ENCODE results near the gene ZMYND11. TPM values are rescaled to one million over a fixed set of nuclear protein-coding genes. Genes with fewer than 3 reads are reported as not detected.

Gene ZMYND11
- total and polyA plus RNA-seq, 8 donors = 11.9 to 288 (median 42.4) TPM

- Histone ChIP-seq H3K9me3 (no peaks in the 10 kb centered on the region), H3K27ac (no peak overlapping the region), H3K4me1 (peaks cover 0 to 14% (median 0%) of the 10 kb centered on the region in 4 donors), H3K27me3 (no peaks in the 10 kb centered on the region), H3K36me3 (peaks cover 0 to 3% (median 0%) of the 10 kb centered on the region in 4 donors), H3K4me3 (no peak overlapping the region)
- 80 to 87% (median 86%) methylated on average over 6 of the region's 6 CpGs for WGBS, 5 donors
- TF ChIP-seq POLR2AphosphoS5 (IDR thresholded peaks at IDR 0.05) = no peak
- TF ChIP-seq POLR2A (IDR thresholded peaks at IDR 0.05) = no peak
- TF ChIP-seq, protein P1, sequence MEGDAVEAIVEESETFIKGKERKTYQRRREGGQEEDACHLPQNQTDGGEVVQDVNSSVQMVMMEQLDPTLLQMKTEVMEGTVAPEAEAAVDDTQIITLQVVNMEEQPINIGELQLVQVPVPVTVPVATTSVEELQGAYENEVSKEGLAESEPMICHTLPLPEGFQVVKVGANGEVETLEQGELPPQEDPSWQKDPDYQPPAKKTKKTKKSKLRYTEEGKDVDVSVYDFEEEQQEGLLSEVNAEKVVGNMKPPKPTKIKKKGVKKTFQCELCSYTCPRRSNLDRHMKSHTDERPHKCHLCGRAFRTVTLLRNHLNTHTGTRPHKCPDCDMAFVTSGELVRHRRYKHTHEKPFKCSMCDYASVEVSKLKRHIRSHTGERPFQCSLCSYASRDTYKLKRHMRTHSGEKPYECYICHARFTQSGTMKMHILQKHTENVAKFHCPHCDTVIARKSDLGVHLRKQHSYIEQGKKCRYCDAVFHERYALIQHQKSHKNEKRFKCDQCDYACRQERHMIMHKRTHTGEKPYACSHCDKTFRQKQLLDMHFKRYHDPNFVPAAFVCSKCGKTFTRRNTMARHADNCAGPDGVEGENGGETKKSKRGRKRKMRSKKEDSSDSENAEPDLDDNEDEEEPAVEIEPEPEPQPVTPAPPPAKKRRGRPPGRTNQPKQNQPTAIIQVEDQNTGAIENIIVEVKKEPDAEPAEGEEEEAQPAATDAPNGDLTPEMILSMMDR (IDR thresholded peaks at IDR 0.05) = no peak
- TF ChIP-seq EP300 (IDR thresholded peaks at IDR 0.05) = no peak
- intact Hi-C loops (cut with DNase I; ENCODE audit: low total_unique reads) = no loop called here
- DNase-seq = no peak
Measured at GRCh38 chr10:228366-228765, 93.1 kb downstream of the ZMYND11 start.

DNA sequence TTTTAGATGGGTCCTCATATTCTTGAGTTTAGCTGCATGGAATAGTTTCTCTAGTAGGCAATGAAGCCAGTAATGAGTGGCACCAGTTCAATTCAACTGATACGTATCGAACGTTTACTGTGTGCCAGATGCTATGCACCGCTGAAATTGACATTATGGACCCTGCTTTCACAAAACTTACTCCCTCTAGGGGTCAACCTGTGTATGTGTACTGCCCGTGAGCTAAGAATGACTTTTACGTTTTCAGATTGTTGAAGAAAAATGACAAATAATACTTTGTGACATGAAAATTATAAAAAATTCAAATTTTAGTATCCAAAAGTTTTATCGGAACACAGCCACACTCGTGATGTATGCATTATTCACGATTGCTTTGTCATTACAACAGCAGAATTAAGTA is 95.5 kb downstream of the ZMYND11 start:
- no peak for TF ChIP-seq POLR2AphosphoS5 (IDR thresholded peaks at IDR 0.05)
- TF ChIP-seq, protein P1 (IDR thresholded peaks at IDR 0.05) = no peak
- no peak for TF ChIP-seq EP300 (IDR thresholded peaks at IDR 0.05)
- TF ChIP-seq POLR2A (IDR thresholded peaks at IDR 0.05) = no peak
- peaks cover 0 to 19% (median 0%) of the 10 kb centered on the region in 4 donors for H3K4me1 ChIP-seq
- 89 to 93% (median 92%) methylated on average over 9 of the region's 9 CpGs for WGBS, 5 donors

GRCh38 chr10:232061-232460 is 96.8 kb downstream of the ZMYND11 start:
- 90 to 95% (median 92%) methylated on average over 3 of the region's 3 CpGs for WGBS, 5 donors
- peaks cover 0 to 9% (median 5%) of the 10 kb centered on the region in 4 donors for H3K36me3 ChIP-seq
- peaks cover 0 to 17% (median 0%) of the 10 kb centered on the region in 4 donors for H3K4me1 ChIP-seq
- no peaks in the 10 kb centered on the region for H3K27me3 ChIP-seq
- intact Hi-C loops (cut with DNase I; ENCODE audit: low total_unique reads) = no loop called here
- TF ChIP-seq, protein P1 (IDR thresholded peaks at IDR 0.05) = no peak
- TF ChIP-seq POLR2AphosphoS5 (IDR thresholded peaks at IDR 0.05) (no peak), EP300 (IDR thresholded peaks at IDR 0.05) (no peak), POLR2A (IDR thresholded peaks at IDR 0.05) (no peak)
- no peaks in the 10 kb centered on the region for H3K9me3 ChIP-seq
- no peak overlapping the region for H3K4me3 ChIP-seq
- no peak for DNase-seq
- H3K27ac ChIP-seq = no peak overlapping the region

More for the DNA sequence above, 95.5 kb downstream of the ZMYND11 start:
- Histone ChIP-seq H3K4me3 (no peak overlapping the region), H3K27me3 (no peaks in the 10 kb centered on the region), H3K9me3 (no peaks in the 10 kb centered on the region), H3K27ac (no peak overlapping the region), H3K36me3 (peaks cover 0 to 3% (median 0%) of the 10 kb centered on the region in 4 donors)
- intact Hi-C loops (cut with DNase I; ENCODE audit: low total_unique reads) = no loop called here
- no peak for DNase-seq

GRCh38 chr10:232878-233277 is 97.6 kb downstream of the ZMYND11 start:
- TF ChIP-seq POLR2AphosphoS5 (IDR thresholded peaks at IDR 0.05) = no peak
- TF ChIP-seq, protein P1 (IDR thresholded peaks at IDR 0.05) = no peak
- TF ChIP-seq POLR2A (IDR thresholded peaks at IDR 0.05) = no peak
- no peak for TF ChIP-seq EP300 (IDR thresholded peaks at IDR 0.05)
- Histone ChIP-seq H3K9me3 (no peaks in the 10 kb centered on the region), H3K36me3 (peaks cover 0 to 17% (median 13%) of the 10 kb centered on the region in 4 donors), H3K4me1 (peaks cover 0 to 10% (median 0%) of the 10 kb centered on the region in 4 donors), H3K4me3 (no peak overlapping the region), H3K27me3 (no peaks in the 10 kb centered on the region), H3K27ac (no peak overlapping the region)
- 89 to 97% (median 94%) methylated on average over 11 of the region's 11 CpGs for WGBS, 5 donors
- no peak for DNase-seq
- intact Hi-C loops (cut with DNase I; ENCODE audit: low total_unique reads) = no loop called here

Measured in stomach (tissue), 9 donors.